NCI-H2029 (cell line): Measurements from ENCODE around the gene CAPN8.

Experiments
- DNase-seq: peaks from one replicate; lab custom pipeline; 2025; lab: John Stamatoyannopoulos, UW

Gene CAPN8

GRCh38 chr1:223617323-223618070, 48.0 kb downstream of the CAPN8 start:
- no peak for DNase-seq

- no peak for DNase-seq
Observed at GRCh38 chr1:223616586-223616985, 48.9 kb downstream of the CAPN8 start.

- DNase-seq, result no peak
Observed at GRCh38 chr1:223611936-223612335, 53.6 kb downstream of the CAPN8 start.

GRCh38 chr1:223609977-223610376, 55.5 kb downstream of the CAPN8 start:
- no peak for DNase-seq

GRCh38 chr1:223609066-223609465, 56.4 kb downstream of the CAPN8 start:
- no peak for DNase-seq

- no peak for DNase-seq
Observed at GRCh38 chr1:223558512-223558911, 107.0 kb downstream of the CAPN8 start.

- DNase-seq, result no peak
Observed at GRCh38 chr1:223557130-223557475, 108.4 kb downstream of the CAPN8 start.

GRCh38 chr1:223556414-223557129, 108.9 kb downstream of the CAPN8 start:
- DNase-seq, result peak; percentile 10

- DNase-seq, result no peak
Observed at GRCh38 chr1:223553957-223554356, 111.5 kb downstream of the CAPN8 start.

- no peak for DNase-seq
Observed at GRCh38 chr1:223551610-223552009, 113.9 kb downstream of the CAPN8 start.

GRCh38 chr1:223549740-223550139, 115.8 kb downstream of the CAPN8 start:
- no peak for DNase-seq

- DNase-seq, result no peak
Observed at GRCh38 chr1:223547316-223548114, 118.0 kb downstream of the CAPN8 start.

GRCh38 chr1:223545343-223545742, 120.2 kb downstream of the CAPN8 start:
- no peak for DNase-seq

GRCh38 chr1:223543560-223543959, 121.9 kb downstream of the CAPN8 start:
- no peak for DNase-seq

- DNase-seq, result no peak
Observed at GRCh38 chr1:223542831-223543230, 122.7 kb downstream of the CAPN8 start.

- no peak for DNase-seq
Observed at GRCh38 chr1:223540485-223541106, 124.9 kb downstream of the CAPN8 start.

GRCh38 chr1:223539750-223540149, 125.8 kb downstream of the CAPN8 start:
- DNase-seq, result no peak

GRCh38 chr1:223538981-223539380, 126.5 kb downstream of the CAPN8 start:
- DNase-seq, result no peak

- no peak for DNase-seq
Observed at GRCh38 chr1:223535319-223535718, 130.2 kb downstream of the CAPN8 start.

- no peak for DNase-seq
Observed at GRCh38 chr1:223534677-223535076, 130.8 kb downstream of the CAPN8 start.

GRCh38 chr1:223533708-223534107, 131.8 kb downstream of the CAPN8 start:
- DNase-seq, result no peak

- DNase-seq, result peak; percentile 9
Observed at GRCh38 chr1:223531742-223532341, 133.7 kb downstream of the CAPN8 start.
